ENCODE measurements around the gene CD244.
"Not testable (repeated sequence)": the region's sequence is repeated elsewhere in the genome, so short reads cannot be mapped to it uniquely, and the experiment has no call there.

CD244 gene

GRCh38 chr1:160798439-160798838 is 64.2 kb downstream of the CD244 start:
- intact Hi-C loops (cut with DNase I) = no loop called here
- no peak for DNase-seq

GRCh38 chr1:160797861-160798273 is 64.8 kb downstream of the CD244 start:
- DNase-seq = no peak
- intact Hi-C loops (cut with DNase I) = no loop called here

- no peak for DNase-seq
- intact Hi-C loops (cut with DNase I) = no loop called here
These were observed 65.4 kb downstream of the CD244 start for GRCh38 chr1:160797271-160797709.

- no peak for DNase-seq
- intact Hi-C loops (cut with DNase I) = no loop called here
These were observed 66.7 kb downstream of the CD244 start, which contains the start of gene LY9 for GRCh38 chr1:160795951-160796383. Gene LY9, plus strand, starts transcription at chr1:160796174. Its CDS starts 14 bp downstream, at chr1:160796188.

- intact Hi-C loops (cut with DNase I) = no loop called here
- no peak for DNase-seq
These were observed 68.3 kb downstream of the CD244 start for GRCh38 chr1:160794376-160794775.

GRCh38 chr1:160789702-160790611 is 72.7 kb downstream of the CD244 start:
- DNase-seq = no peak
- intact Hi-C loops (cut with DNase I) = no loop called here

- DNase-seq = no peak
- intact Hi-C loops (cut with DNase I) = no loop called here
These were observed 73.5 kb downstream of the CD244 start for GRCh38 chr1:160789051-160789701.

GRCh38 chr1:160782988-160783765 is 79.5 kb downstream of the CD244 start:
- intact Hi-C loops (cut with DNase I) = not testable (repeated sequence)

GRCh38 chr1:160781914-160782689 is 80.6 kb downstream of the CD244 start:
- no peak for DNase-seq
- intact Hi-C loops (cut with DNase I) = no loop called here

More at GRCh38 chr1:160782988-160783765, 79.5 kb downstream of the CD244 start:
- not testable (repeated sequence) for DNase-seq

- no peak for DNase-seq
- intact Hi-C loops (cut with DNase I) = no loop called here
These were observed 81.4 kb downstream of the CD244 start for GRCh38 chr1:160781186-160781766.

- intact Hi-C loops (cut with DNase I) = no loop called here
- no peak for DNase-seq
These were observed 82.3 kb downstream of the CD244 start for GRCh38 chr1:160780398-160780755.
